ENCODE results near the gene POLRMT.

POLRMT gene

GRCh38 chr19:676339-677105 is 43.2 kb upstream of the POLRMT start, which contains the start of gene FSTL3:
FSTL3 (plus strand) TSS chr19:676392; CDS start chr19:676424, 32 bp downstream.
- H3K4me3 ChIP-seq (ENCODE audit: low read depth, low read length) = peak within 1 kb of the TSS; percentile 27
- no peak within 1 kb of the TSS for H3K27ac ChIP-seq (ENCODE audit: extremely low read depth, low read depth, low read length)

GRCh38 chr19:676007-676338 is 42.6 kb upstream of the POLRMT start:
- no peak overlapping the region for H3K4me3 ChIP-seq (ENCODE audit: low read depth, low read length)
- H3K9me3 ChIP-seq (ENCODE audit: control insufficient read depth, insufficient read depth, low read depth, low read length) = no peaks in the 10 kb centered on the region
- no peaks in the 10 kb centered on the region for H3K36me3 ChIP-seq (ENCODE audit: control insufficient read depth in 2 of 2, insufficient read depth in 1 of 2, low read length in 2 of 2)
- ChIA-PET CTCF (no interaction called here), POLR2A (interaction anchor here (0.5 to 2.0 kb wide), 6 partner anchors 7 to 536 kb away, joined by 3 to 5 read pairs (median 3); partner anchors contain the start of gene RNF126)
- TF ChIP-seq ZNF677 (tag by site-specific recombination; IDR thresholded peaks at IDR 0.05) (no peak), ZBTB8A (tag by site-specific recombination; IDR thresholded peaks at IDR 0.05) (no peak), ZNF223 (tag by site-specific recombination; IDR thresholded peaks at IDR 0.05) (no peak), ZNF488 (tag by site-specific recombination; IDR thresholded peaks at IDR 0.05) (no peak)
- no peaks in the 10 kb centered on the region for H3K4me1 ChIP-seq (ENCODE audit: control insufficient read depth, insufficient read depth, low read length)
- no peak overlapping the region for H3K27ac ChIP-seq (ENCODE audit: extremely low read depth, low read depth, low read length)

More at GRCh38 chr19:676339-677105, 43.2 kb upstream of the POLRMT start, which contains the start of gene FSTL3:
- TF ChIP-seq KLF17 (tag by site-specific recombination; IDR thresholded peaks at IDR 0.05) = 0 out of 2 replicates have a peak, but pooled peaks have one; percentile 9
- TF ChIP-seq ZFP69B (tag by site-specific recombination; IDR thresholded peaks at IDR 0.05) = no peak
- ChIA-PET POLR2A (interaction anchor here (0.5 to 2.0 kb wide), 9 partner anchors 8 to 102 kb away, joined by 3 to 8 read pairs (median 4); partner anchors contain the start of gene RNF126), CTCF (interaction anchor here (0.9 kb wide), 1 partner anchor 10 kb away, joined by 4 read pairs; no protein-coding TSS in a partner anchor)
- Histone ChIP-seq H3K36me3 (ENCODE audit: control insufficient read depth in 2 of 2, insufficient read depth in 1 of 2, low read length in 2 of 2) (no peaks in the 10 kb centered on the region), H3K4me1 (ENCODE audit: control insufficient read depth, insufficient read depth, low read length) (no peaks in the 10 kb centered on the region), H3K9me3 (ENCODE audit: control insufficient read depth, insufficient read depth, low read depth, low read length) (no peaks in the 10 kb centered on the region)

GRCh38 chr19:674282-675151 is 41.2 kb upstream of the POLRMT start:
- TF ChIP-seq BCL6B (tag by site-specific recombination; IDR thresholded peaks at IDR 0.05) (no peak), ZNF449 (tag by site-specific recombination; IDR thresholded peaks at IDR 0.05) (no peak), KLF1 (tag by site-specific recombination; IDR thresholded peaks at IDR 0.05) (no peak), ZNF792 (tag by site-specific recombination; IDR thresholded peaks at IDR 0.05) (no peak)

More at GRCh38 chr19:674282-675151, 41.2 kb upstream of the POLRMT start:
- Histone ChIP-seq H3K36me3 (ENCODE audit: control insufficient read depth in 2 of 2, insufficient read depth in 1 of 2, low read length in 2 of 2) (no peaks in the 10 kb centered on the region), H3K9me3 (ENCODE audit: control insufficient read depth, insufficient read depth, low read depth, low read length) (no peaks in the 10 kb centered on the region), H3K4me3 (ENCODE audit: low read depth, low read length) (no peak overlapping the region), H3K4me1 (ENCODE audit: control insufficient read depth, insufficient read depth, low read length) (no peaks in the 10 kb centered on the region), H3K27ac (ENCODE audit: extremely low read depth, low read depth, low read length) (no peak overlapping the region)
- ChIA-PET CTCF (no interaction called here), POLR2A (no interaction called here)
